Adipocyte (in vitro differentiated cells): Measurements from ENCODE around the gene KIF11.
"Not testable (repeated sequence)": the region's sequence is repeated elsewhere in the genome, so short reads cannot be mapped to it uniquely, and the experiment has no call there.

Source experiments
- DNase-seq: peaks from one replicate; pipeline ENCODE4 v3.0.0-alpha.2; 2015; ENCODE audit warnings: low read depth
- H3K27me3 ChIP-seq: replicated peaks from 2 replicates; pipeline ENCODE4 v1.7.0; 2013; ENCODE audit warnings: mild to moderate bottlenecking, low read length, moderate library complexity; ENCODE audit not compliant: control insufficient read depth, insufficient read depth
- H3K36me3 ChIP-seq: 2 replicates; pipeline ENCODE4 v1.7.0; 2013; ENCODE audit warnings: low read length, mild to moderate bottlenecking, moderate library complexity; ENCODE audit not compliant: control insufficient read depth, insufficient read depth, severe bottlenecking
- H3K4me1 ChIP-seq: 2 replicates; pipeline ENCODE4 v1.7.0; 2013; ENCODE audit warnings: mild to moderate bottlenecking, low read length, moderate library complexity; ENCODE audit not compliant: control insufficient read depth, insufficient read depth
- H3K4me3 ChIP-seq: 2 replicates; pipeline ENCODE4 v1.7.0; 2013; ENCODE audit warnings: mild to moderate bottlenecking, low read length, moderate library complexity
- H3K9ac ChIP-seq: 2 replicates; pipeline ENCODE4 v1.7.0; 2013; ENCODE audit warnings: mild to moderate bottlenecking, low read length, moderate library complexity
- H3K9me3 ChIP-seq: 2 replicates; pipeline ENCODE4 v1.7.0; 2013; ENCODE audit warnings: mild to moderate bottlenecking, low read length, moderate library complexity; ENCODE audit not compliant: control insufficient read depth

KIF11 gene

GRCh38 chr10:92644921-92645320 is 52.0 kb downstream of the KIF11 start:
- Histone ChIP-seq H3K27me3 (no peaks in the 10 kb centered on the region), H3K4me3 (no peak overlapping the region), H3K36me3 (no peaks in the 10 kb centered on the region), H3K9ac (no peak overlapping the region), H3K9me3 (peaks cover 7% of the 10 kb centered on the region), H3K4me1 (peaks cover 18% of the 10 kb centered on the region)
- DNase-seq: no peak

- not testable (repeated sequence) for H3K9me3 ChIP-seq, H3K27me3 ChIP-seq, H3K4me1 ChIP-seq, DNase-seq, H3K9ac ChIP-seq, H3K4me3 ChIP-seq, H3K36me3 ChIP-seq
Observed at GRCh38 chr10:92650864-92651263, 57.9 kb downstream of the KIF11 start.

- no peak overlapping the region for H3K9ac ChIP-seq
- peak; percentile 28 for DNase-seq
- no peaks in the 10 kb centered on the region for H3K36me3 ChIP-seq
Observed at GRCh38 chr10:92655426-92655825, 62.5 kb downstream of the KIF11 start.

GRCh38 chr10:92656266-92656961 is 63.5 kb downstream of the KIF11 start:
- Histone ChIP-seq H3K9me3 (no peaks in the 10 kb centered on the region), H3K4me3 (no peak overlapping the region), H3K27me3 (no peaks in the 10 kb centered on the region), H3K36me3 (no peaks in the 10 kb centered on the region), H3K9ac (no peak overlapping the region), H3K4me1 (no peaks in the 10 kb centered on the region)
- no peak for DNase-seq

More at GRCh38 chr10:92655426-92655825, 62.5 kb downstream of the KIF11 start:
- Histone ChIP-seq H3K4me1 (no peaks in the 10 kb centered on the region), H3K9me3 (no peaks in the 10 kb centered on the region), H3K27me3 (no peaks in the 10 kb centered on the region), H3K4me3 (no peak overlapping the region)

- Histone ChIP-seq H3K4me1 (no peaks in the 10 kb centered on the region), H3K27me3 (no peaks in the 10 kb centered on the region), H3K9ac (no peak overlapping the region), H3K9me3 (no peaks in the 10 kb centered on the region), H3K4me3 (no peak overlapping the region), H3K36me3 (no peaks in the 10 kb centered on the region)
- peak; percentile 10 for DNase-seq
Observed at GRCh38 chr10:92657024-92657423, 64.1 kb downstream of the KIF11 start.

- H3K4me3 ChIP-seq: no peak overlapping the region
- peaks cover 17% of the 10 kb centered on the region for H3K9me3 ChIP-seq
- H3K27me3 ChIP-seq: no peaks in the 10 kb centered on the region
- no peak for DNase-seq
- no peaks in the 10 kb centered on the region for H3K4me1 ChIP-seq
- no peaks in the 10 kb centered on the region for H3K36me3 ChIP-seq
- H3K9ac ChIP-seq: no peak overlapping the region
Observed at GRCh38 chr10:92662848-92663247, 69.9 kb downstream of the KIF11 start.

GRCh38 chr10:92664322-92664721 is 71.4 kb downstream of the KIF11 start:
- Histone ChIP-seq H3K27me3 (no peaks in the 10 kb centered on the region), H3K4me3 (no peak overlapping the region), H3K9me3 (peaks cover 17% of the 10 kb centered on the region), H3K36me3 (no peaks in the 10 kb centered on the region), H3K9ac (no peak overlapping the region), H3K4me1 (no peaks in the 10 kb centered on the region)
- DNase-seq: no peak

- H3K9ac ChIP-seq: no peak overlapping the region
- H3K27me3 ChIP-seq: no peaks in the 10 kb centered on the region
- no peaks in the 10 kb centered on the region for H3K36me3 ChIP-seq
- H3K4me1 ChIP-seq: no peaks in the 10 kb centered on the region
- peaks cover 17% of the 10 kb centered on the region for H3K9me3 ChIP-seq
- H3K4me3 ChIP-seq: no peak overlapping the region
- DNase-seq: no peak
Observed at GRCh38 chr10:92667078-92667477, 74.1 kb downstream of the KIF11 start.

- Histone ChIP-seq H3K27me3 (no peaks in the 10 kb centered on the region), H3K4me1 (no peaks in the 10 kb centered on the region), H3K9ac (no peak overlapping the region), H3K4me3 (no peak overlapping the region), H3K36me3 (no peaks in the 10 kb centered on the region), H3K9me3 (no peaks in the 10 kb centered on the region)
- DNase-seq: no peak
Observed at GRCh38 chr10:92677708-92678107, 84.8 kb downstream of the KIF11 start.

GRCh38 chr10:92678206-92678605 is 85.3 kb downstream of the KIF11 start:
- no peak for DNase-seq

GRCh38 chr10:92681306-92681834 is 88.4 kb downstream of the KIF11 start:
- Histone ChIP-seq H3K4me1 (no peaks in the 10 kb centered on the region), H3K27me3 (no peaks in the 10 kb centered on the region), H3K36me3 (no peaks in the 10 kb centered on the region), H3K9ac (no peak overlapping the region), H3K4me3 (no peak overlapping the region), H3K9me3 (peaks cover 20% of the 10 kb centered on the region)
- no peak for DNase-seq

More at GRCh38 chr10:92678206-92678605, 85.3 kb downstream of the KIF11 start:
- H3K4me3 ChIP-seq: no peak overlapping the region
- no peaks in the 10 kb centered on the region for H3K9me3 ChIP-seq
- H3K9ac ChIP-seq: no peak overlapping the region
- H3K36me3 ChIP-seq: no peaks in the 10 kb centered on the region
- H3K27me3 ChIP-seq: no peaks in the 10 kb centered on the region
- H3K4me1 ChIP-seq: no peaks in the 10 kb centered on the region

- no peak for DNase-seq
- no peaks in the 10 kb centered on the region for H3K36me3 ChIP-seq
- peaks cover 28% of the 10 kb centered on the region for H3K9me3 ChIP-seq
- peaks cover 29% of the 10 kb centered on the region for H3K27me3 ChIP-seq
- no peak overlapping the region for H3K4me3 ChIP-seq
- H3K4me1 ChIP-seq: no peaks in the 10 kb centered on the region
- H3K9ac ChIP-seq: no peak overlapping the region
Observed at GRCh38 chr10:92688573-92688926, 95.6 kb downstream of the KIF11 start.
